ENCODE measurements around the gene SKIL. TPM values are rescaled to one million over a fixed set of nuclear protein-coding genes. Genes with fewer than 3 reads are reported as not detected.

SKIL gene
- total and polyA plus RNA-seq, 8 donors, result 6.3 to 107 (median 33.9) TPM

DNA sequence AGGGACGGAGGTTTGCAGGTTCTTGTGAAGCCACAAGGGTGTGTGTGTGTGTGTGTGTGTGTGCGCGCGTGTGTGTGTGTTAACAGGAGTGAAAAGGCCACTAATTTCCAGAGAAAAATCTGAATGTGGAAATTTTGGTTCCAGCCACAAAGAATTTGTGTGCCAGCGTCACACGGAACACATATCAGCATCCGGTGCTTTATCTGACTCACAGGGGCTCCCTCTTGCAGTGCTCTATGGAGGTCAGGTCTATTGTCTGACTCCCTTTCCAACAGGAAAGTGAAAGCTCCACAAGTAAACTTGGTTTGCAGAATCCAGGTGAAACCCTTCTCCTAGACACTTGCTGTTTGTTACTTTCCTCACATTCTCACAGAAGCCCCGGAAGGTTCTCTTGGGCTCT, 67.4 kb downstream of the SKIL start:
- peaks cover 0 to 5% (median 0%) of the 10 kb centered on the region in 4 donors for H3K36me3 ChIP-seq

DNA sequence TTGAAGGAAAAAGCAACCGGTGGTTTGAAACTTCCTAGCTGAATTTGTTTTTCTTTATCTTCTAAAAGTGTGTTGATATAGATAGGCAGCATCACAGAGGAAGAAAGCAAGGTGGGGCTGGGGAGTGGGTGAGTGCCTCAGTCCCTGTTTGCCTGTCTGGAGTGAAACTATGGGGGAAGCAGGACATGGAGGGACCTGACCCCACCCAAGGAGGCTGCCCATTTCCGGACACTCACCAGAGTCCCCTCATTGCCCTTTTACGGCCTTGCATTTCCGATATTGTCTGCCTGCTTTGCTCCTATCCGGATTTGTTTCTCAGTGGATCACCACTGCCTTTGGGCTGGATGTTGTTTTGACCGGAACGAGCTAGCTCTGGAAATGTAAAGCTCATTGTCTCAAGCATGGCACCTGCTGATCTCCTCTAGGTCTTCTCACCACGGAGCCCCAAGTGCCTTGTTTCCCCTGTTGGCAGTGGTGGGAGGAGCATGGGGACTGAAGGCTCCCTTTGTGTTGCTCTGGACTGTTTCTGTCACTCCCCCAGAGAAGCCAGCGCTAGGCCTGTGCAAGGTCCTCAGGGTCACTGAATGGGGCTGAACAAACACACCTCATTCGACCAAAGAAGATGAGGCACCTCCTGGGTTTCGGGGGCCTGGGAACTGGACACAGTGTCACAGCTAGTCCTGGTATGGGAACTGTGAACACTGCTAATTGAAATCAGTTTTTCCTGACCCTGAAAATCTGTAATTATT, 68.2 kb downstream of the SKIL start:
- TF ChIP-seq EP300 (IDR thresholded peaks at IDR 0.05), result no peak
- no peak for TF ChIP-seq POLR2AphosphoS5 (IDR thresholded peaks at IDR 0.05)
- TF ChIP-seq POLR2A (IDR thresholded peaks at IDR 0.05), result no peak
- TF ChIP-seq, protein P1, sequence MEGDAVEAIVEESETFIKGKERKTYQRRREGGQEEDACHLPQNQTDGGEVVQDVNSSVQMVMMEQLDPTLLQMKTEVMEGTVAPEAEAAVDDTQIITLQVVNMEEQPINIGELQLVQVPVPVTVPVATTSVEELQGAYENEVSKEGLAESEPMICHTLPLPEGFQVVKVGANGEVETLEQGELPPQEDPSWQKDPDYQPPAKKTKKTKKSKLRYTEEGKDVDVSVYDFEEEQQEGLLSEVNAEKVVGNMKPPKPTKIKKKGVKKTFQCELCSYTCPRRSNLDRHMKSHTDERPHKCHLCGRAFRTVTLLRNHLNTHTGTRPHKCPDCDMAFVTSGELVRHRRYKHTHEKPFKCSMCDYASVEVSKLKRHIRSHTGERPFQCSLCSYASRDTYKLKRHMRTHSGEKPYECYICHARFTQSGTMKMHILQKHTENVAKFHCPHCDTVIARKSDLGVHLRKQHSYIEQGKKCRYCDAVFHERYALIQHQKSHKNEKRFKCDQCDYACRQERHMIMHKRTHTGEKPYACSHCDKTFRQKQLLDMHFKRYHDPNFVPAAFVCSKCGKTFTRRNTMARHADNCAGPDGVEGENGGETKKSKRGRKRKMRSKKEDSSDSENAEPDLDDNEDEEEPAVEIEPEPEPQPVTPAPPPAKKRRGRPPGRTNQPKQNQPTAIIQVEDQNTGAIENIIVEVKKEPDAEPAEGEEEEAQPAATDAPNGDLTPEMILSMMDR (IDR thresholded peaks at IDR 0.05), result no peak
- peaks cover 0 to under 1% (median 0%) of the 10 kb centered on the region in 3 donors for H3K27me3 ChIP-seq
- H3K27ac ChIP-seq, result no peak overlapping the region
- intact Hi-C loops (cut with DNase I; ENCODE audit: low total_unique reads), result no loop called here
- H3K4me3 ChIP-seq, result no peak overlapping the region
- peaks cover 0 to under 1% (median 0%) of the 10 kb centered on the region in 4 donors for H3K4me1 ChIP-seq
- peaks cover 0 to 5% (median 0%) of the 10 kb centered on the region in 4 donors for H3K36me3 ChIP-seq
- DNase-seq, result peak in 1 of 2 donors; percentile 33
- 58 to 71% (median 66%) methylated on average over 11 of the region's 11 CpGs for WGBS, 5 donors
- no peaks in the 10 kb centered on the region for H3K9me3 ChIP-seq

More for the DNA sequence above, 67.4 kb downstream of the SKIL start:
- TF ChIP-seq, protein P1 (IDR thresholded peaks at IDR 0.05), result no peak
- no peak for TF ChIP-seq POLR2A (IDR thresholded peaks at IDR 0.05)
- TF ChIP-seq POLR2AphosphoS5 (IDR thresholded peaks at IDR 0.05), result no peak
- no peak for TF ChIP-seq EP300 (IDR thresholded peaks at IDR 0.05)
- Histone ChIP-seq H3K27me3 (peaks cover 0 to 8% (median 6%) of the 10 kb centered on the region in 3 donors), H3K4me3 (no peak overlapping the region), H3K4me1 (peaks cover 6 to 8% (median 7%) of the 10 kb centered on the region in 4 donors), H3K9me3 (no peaks in the 10 kb centered on the region), H3K27ac (no peak overlapping the region)
- no peak for DNase-seq
- intact Hi-C loops (cut with DNase I; ENCODE audit: low total_unique reads), result no loop called here
- 70 to 79% (median 77%) methylated on average over 8 of the region's 8 CpGs for WGBS, 5 donors

DNA sequence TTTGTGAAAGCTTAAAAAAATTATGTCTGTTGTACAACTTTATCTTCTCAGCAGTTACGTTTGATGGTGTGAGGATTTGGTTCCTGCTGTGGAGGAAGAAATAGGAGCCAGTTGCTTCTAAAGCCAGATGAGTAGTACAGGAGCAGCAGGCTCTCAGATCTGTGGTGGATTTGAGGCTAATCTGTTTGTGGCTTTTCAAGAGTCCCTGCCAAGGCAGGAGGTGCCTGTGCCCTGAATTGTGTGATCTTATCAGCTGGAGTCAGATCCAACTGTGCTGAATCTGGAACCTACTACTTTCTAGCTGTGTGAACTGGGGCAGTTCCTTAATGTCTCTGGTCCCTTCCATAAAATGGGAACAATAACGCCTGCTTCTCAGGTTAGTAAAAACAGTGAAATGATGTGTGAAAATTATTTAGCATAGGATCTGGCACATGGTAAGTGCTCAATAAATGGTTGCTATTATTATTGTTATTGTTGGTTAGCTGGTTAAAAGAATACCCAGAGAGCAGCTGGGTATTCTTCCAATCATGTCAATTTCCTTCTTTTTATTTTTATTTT, 68.8 kb downstream of the SKIL start:
- no peaks in the 10 kb centered on the region for H3K4me1 ChIP-seq
- H3K9me3 ChIP-seq, result no peaks in the 10 kb centered on the region
- no peak overlapping the region for H3K4me3 ChIP-seq
- H3K36me3 ChIP-seq, result peaks cover 0 to 5% (median 0%) of the 10 kb centered on the region in 4 donors
- DNase-seq, result no peak
- H3K27ac ChIP-seq, result no peak overlapping the region
- intact Hi-C loops (cut with DNase I; ENCODE audit: low total_unique reads), result no loop called here
- 57 to 77% (median 68%) methylated on average over 2 of the region's 2 CpGs for WGBS, 5 donors
- TF ChIP-seq EP300 (IDR thresholded peaks at IDR 0.05) (no peak), POLR2AphosphoS5 (IDR thresholded peaks at IDR 0.05) (no peak), POLR2A (IDR thresholded peaks at IDR 0.05) (no peak)
- TF ChIP-seq, protein P1 (IDR thresholded peaks at IDR 0.05), result no peak
- H3K27me3 ChIP-seq, result no peaks in the 10 kb centered on the region

DNA sequence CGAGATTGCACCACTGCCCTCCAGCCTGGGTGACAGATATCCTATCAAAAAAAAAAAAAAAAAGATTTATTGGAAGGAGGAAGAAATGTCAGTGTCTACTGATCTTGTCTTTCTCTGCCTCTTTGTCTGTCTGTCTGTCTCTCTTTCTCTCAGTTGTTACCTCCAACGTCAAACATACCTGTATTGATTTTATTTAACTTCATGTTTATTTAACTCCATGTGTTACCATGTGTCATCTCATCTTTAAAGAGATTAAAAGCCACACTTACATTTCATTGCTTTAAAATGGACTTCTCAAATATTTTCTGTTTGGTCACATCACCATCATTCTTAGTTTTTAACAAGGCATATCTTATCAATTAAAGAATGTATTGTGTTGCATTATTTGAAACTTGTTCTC, 70.6 kb downstream of the SKIL start:
- WGBS, 5 donors, result 61 to 77% (median 74%) methylated on average over 2 of the region's 2 CpGs
- Histone ChIP-seq H3K4me3 (no peak overlapping the region), H3K27ac (no peak overlapping the region), H3K27me3 (no peaks in the 10 kb centered on the region), H3K36me3 (peaks cover 0 to 5% (median 0%) of the 10 kb centered on the region in 4 donors), H3K4me1 (no peaks in the 10 kb centered on the region), H3K9me3 (no peaks in the 10 kb centered on the region)
- no peak for TF ChIP-seq POLR2A (IDR thresholded peaks at IDR 0.05)
- TF ChIP-seq POLR2AphosphoS5 (IDR thresholded peaks at IDR 0.05), result no peak
- TF ChIP-seq EP300 (IDR thresholded peaks at IDR 0.05), result no peak
- TF ChIP-seq, protein P1 (IDR thresholded peaks at IDR 0.05), result no peak
- DNase-seq, result no peak
- intact Hi-C loops (cut with DNase I; ENCODE audit: low total_unique reads), result no loop called here

Data from stomach (tissue), 9 donors.